ENCODE data around the gene RPS19.
A peak's percentile ranks its signal among the peaks of the same experiment; 100 is the strongest.
"Not testable (repeated sequence)": the region's sequence is repeated elsewhere in the genome, so short reads cannot be mapped to it uniquely, and the experiment has no call there.

Gene RPS19

DNA sequence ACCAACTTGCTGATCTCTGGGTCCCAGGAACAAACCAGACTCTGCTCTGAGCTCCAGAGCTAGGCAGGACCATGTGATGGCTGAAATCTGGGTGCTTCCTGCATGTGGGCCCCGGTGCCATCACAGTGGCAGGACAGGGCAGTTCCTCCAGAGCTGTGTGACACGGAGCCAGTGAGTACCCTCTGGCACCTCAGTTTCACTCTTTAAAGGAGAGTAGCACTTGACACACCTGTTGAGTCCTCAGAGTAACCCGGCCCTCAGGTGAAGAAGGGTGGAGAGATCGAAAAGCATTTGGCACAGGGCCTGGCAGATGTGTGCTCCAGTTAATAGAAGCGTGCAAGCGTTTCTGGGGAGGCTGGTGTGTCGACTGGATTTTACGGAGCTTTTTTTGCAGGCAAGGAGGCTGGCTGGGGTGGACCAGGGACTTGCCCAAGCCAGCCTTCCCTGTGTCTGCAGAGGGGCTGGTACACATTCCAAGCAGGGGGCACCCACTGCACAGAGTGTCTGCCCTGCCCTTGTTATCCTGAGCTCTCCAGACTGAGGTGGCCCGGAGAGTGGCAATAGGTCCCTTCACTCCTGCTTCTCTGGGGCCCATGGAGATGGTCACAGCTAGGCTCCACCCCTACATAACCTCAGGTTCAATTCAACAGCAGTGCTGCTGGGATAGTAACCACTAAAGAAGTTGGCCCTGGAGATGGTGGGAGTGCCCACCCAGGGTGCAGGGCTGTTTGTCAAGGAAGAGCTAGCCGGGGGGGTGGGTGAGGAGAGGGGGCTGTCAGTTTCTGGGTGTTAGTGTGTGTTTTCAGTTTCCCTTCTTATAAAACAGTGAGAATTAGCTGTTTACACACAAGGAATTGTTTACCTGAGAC is 8.3 kb downstream of the RPS19 start:
- H3K36me3 ChIP-seq (ENCODE audit: control insufficient read depth in 1 of 2, insufficient read depth in 2 of 2, low read length in 2 of 2): peaks cover 30 to 56% of the 10 kb centered on the region in 2 donors
- H3K27ac ChIP-seq (ENCODE audit: low read depth, low read length): peak overlapping the region; percentile 41
- no peaks in the 10 kb centered on the region for H3K9me3 ChIP-seq (ENCODE audit: control insufficient read depth in 1 of 2, low read length in 2 of 2)
- H3K9ac ChIP-seq (ENCODE audit: low read depth in 1 of 2, low read length in 2 of 2): peak overlapping the region; percentile 29 to 45
- peaks cover 61 to 84% of the 10 kb centered on the region in 2 donors for H3K4me1 ChIP-seq (ENCODE audit: control insufficient read depth in 1 of 2, insufficient read depth in 2 of 2, low read length in 2 of 2)
- no peaks in the 10 kb centered on the region for H3K27me3 ChIP-seq (ENCODE audit: control insufficient read depth in 1 of 2, insufficient read depth in 2 of 2, low read length in 2 of 2)
- H3K4me3 ChIP-seq (ENCODE audit: low read depth in 1 of 2, low read length in 2 of 2): peak overlapping the region; percentile 16 to 33

DNA sequence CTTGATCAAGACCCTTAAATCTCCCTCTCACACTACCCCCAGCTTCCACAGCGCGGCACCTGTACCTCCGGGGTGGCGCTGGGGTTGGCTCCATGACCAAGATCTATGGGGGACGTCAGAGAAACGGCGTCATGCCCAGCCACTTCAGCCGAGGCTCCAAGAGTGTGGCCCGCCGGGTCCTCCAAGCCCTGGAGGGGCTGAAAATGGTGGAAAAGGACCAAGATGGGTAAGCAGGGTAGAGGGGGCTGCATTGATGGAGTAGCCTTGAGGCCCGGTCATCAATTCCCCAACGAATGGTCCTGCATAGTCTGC is 8.9 kb downstream of the RPS19 start:
- peaks cover 28 to 52% of the 10 kb centered on the region in 2 donors for H3K36me3 ChIP-seq (ENCODE audit: control insufficient read depth in 1 of 2, insufficient read depth in 2 of 2, low read length in 2 of 2)
- H3K27me3 ChIP-seq (ENCODE audit: control insufficient read depth in 1 of 2, insufficient read depth in 2 of 2, low read length in 2 of 2): no peaks in the 10 kb centered on the region
- H3K9me3 ChIP-seq (ENCODE audit: control insufficient read depth in 1 of 2, low read length in 2 of 2): no peaks in the 10 kb centered on the region
- peaks cover 60 to 82% of the 10 kb centered on the region in 2 donors for H3K4me1 ChIP-seq (ENCODE audit: control insufficient read depth in 1 of 2, insufficient read depth in 2 of 2, low read length in 2 of 2)
- H3K27ac ChIP-seq (ENCODE audit: low read depth, low read length): no peak overlapping the region
- no peak overlapping the region for H3K4me3 ChIP-seq (ENCODE audit: low read depth in 1 of 2, low read length in 2 of 2)
- peak overlapping the region in 1 of 2 donors; percentile 15 for H3K9ac ChIP-seq (ENCODE audit: low read depth in 1 of 2, low read length in 2 of 2)

DNA sequence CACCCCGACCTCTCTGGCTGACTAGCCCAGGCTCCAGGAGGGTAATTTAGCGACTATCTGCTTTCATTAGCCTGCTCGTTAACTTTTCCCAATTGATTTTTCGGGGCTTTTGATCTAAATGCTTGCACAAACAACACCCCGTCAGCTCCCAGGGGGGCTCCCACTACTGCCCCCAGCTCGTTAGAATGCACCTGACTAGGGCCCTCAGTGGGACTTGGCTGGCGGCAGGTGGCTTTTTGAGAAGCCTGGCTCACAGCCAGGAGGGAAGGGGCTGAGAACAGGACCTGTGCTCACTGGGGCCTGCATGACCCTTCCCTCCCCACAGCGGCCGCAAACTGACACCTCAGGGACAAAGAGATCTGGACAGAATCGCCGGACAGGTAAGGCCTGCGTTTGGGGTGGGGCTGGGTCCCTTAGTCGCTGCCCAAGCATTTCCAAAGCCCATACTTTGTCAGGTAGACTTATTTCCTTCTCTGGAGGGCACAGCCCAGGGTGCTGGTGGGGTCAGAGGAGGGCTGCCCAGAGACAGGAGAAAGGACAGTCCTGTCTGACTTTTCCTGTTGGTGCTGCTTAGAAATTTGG is 9.4 kb downstream of the RPS19 start:
- no peak overlapping the region for H3K4me3 ChIP-seq (ENCODE audit: low read depth in 1 of 2, low read length in 2 of 2)
- H3K4me1 ChIP-seq (ENCODE audit: control insufficient read depth in 1 of 2, insufficient read depth in 2 of 2, low read length in 2 of 2): peaks cover 55 to 77% of the 10 kb centered on the region in 2 donors
- no peaks in the 10 kb centered on the region for H3K9me3 ChIP-seq (ENCODE audit: control insufficient read depth in 1 of 2, low read length in 2 of 2)
- no peak overlapping the region for H3K9ac ChIP-seq (ENCODE audit: low read depth in 1 of 2, low read length in 2 of 2)
- H3K36me3 ChIP-seq (ENCODE audit: control insufficient read depth in 1 of 2, insufficient read depth in 2 of 2, low read length in 2 of 2): peaks cover 23 to 47% of the 10 kb centered on the region in 2 donors
- no peak overlapping the region for H3K27ac ChIP-seq (ENCODE audit: low read depth, low read length)
- H3K27me3 ChIP-seq (ENCODE audit: control insufficient read depth in 1 of 2, insufficient read depth in 2 of 2, low read length in 2 of 2): no peaks in the 10 kb centered on the region

GRCh38 chr19:41870401-41870873 is 10.4 kb downstream of the RPS19 start:
- Histone ChIP-seq H3K9ac (ENCODE audit: low read depth in 1 of 2, low read length in 2 of 2) (no peak overlapping the region), H3K9me3 (ENCODE audit: control insufficient read depth in 1 of 2, low read length in 2 of 2) (no peaks in the 10 kb centered on the region), H3K4me1 (ENCODE audit: control insufficient read depth in 1 of 2, insufficient read depth in 2 of 2, low read length in 2 of 2) (peaks cover 46 to 68% of the 10 kb centered on the region in 2 donors), H3K27me3 (ENCODE audit: control insufficient read depth in 1 of 2, insufficient read depth in 2 of 2, low read length in 2 of 2) (no peaks in the 10 kb centered on the region), H3K27ac (ENCODE audit: low read depth, low read length) (peak overlapping the region; percentile 15), H3K36me3 (ENCODE audit: control insufficient read depth in 1 of 2, insufficient read depth in 2 of 2, low read length in 2 of 2) (peaks cover 16 to 37% of the 10 kb centered on the region in 2 donors), H3K4me3 (ENCODE audit: low read depth in 1 of 2, low read length in 2 of 2) (no peak overlapping the region)

DNA sequence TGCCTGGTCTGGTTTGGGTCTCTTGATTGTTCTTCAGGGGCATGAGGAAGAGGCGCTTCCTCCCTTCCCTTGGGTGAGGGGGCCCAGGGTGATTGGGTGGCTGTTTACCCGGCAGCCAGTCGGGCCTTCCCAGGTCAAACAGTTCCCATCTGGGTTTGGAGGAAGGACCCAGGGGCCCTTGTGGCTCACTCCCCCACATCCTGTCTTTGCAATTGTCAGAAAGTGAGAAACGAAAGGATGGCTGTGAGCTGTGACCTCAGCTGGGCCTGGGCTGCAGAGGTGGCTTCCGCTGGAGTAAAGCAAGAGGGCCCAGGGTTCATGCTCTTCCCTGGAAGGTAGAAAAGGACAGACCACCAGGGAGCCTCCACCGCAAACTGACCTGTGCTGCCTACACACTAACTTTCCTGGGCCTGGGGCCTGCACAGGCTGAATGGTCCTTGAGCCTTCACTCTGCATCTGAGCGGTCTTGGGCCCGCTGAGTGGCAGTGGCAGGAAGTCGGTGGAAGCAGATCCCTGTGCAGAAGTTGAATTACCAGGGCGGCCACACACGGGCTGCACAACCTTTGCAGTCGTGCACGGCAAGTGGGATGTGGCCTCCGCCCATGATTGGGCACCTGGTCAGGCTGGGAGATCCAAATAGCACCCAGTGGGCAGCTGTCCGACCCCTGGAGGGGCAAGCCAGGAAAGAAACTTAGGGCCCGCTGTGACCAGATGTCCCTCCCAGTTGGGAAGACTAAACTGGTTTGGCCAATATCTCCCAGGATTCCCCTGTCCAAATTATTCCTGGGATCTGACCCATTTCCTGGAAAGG is 11.7 kb downstream of the RPS19 start:
- Histone ChIP-seq H3K27ac (ENCODE audit: low read depth, low read length) (no peak overlapping the region), H3K9ac (ENCODE audit: low read depth in 1 of 2, low read length in 2 of 2) (no peak overlapping the region), H3K9me3 (ENCODE audit: control insufficient read depth in 1 of 2, low read length in 2 of 2) (no peaks in the 10 kb centered on the region), H3K4me3 (ENCODE audit: low read depth in 1 of 2, low read length in 2 of 2) (no peak overlapping the region), H3K4me1 (ENCODE audit: control insufficient read depth in 1 of 2, insufficient read depth in 2 of 2, low read length in 2 of 2) (peaks cover 41 to 65% of the 10 kb centered on the region in 2 donors), H3K36me3 (ENCODE audit: control insufficient read depth in 1 of 2, insufficient read depth in 2 of 2, low read length in 2 of 2) (peaks cover 11 to 33% of the 10 kb centered on the region in 2 donors), H3K27me3 (ENCODE audit: control insufficient read depth in 1 of 2, insufficient read depth in 2 of 2, low read length in 2 of 2) (no peaks in the 10 kb centered on the region)

- Histone ChIP-seq H3K9ac (ENCODE audit: low read depth in 1 of 2, low read length in 2 of 2) (no peak overlapping the region), H3K36me3 (ENCODE audit: control insufficient read depth in 1 of 2, insufficient read depth in 2 of 2, low read length in 2 of 2) (peaks cover 11 to 33% of the 10 kb centered on the region in 2 donors), H3K9me3 (ENCODE audit: control insufficient read depth in 1 of 2, low read length in 2 of 2) (no peaks in the 10 kb centered on the region), H3K27ac (ENCODE audit: low read depth, low read length) (no peak overlapping the region), H3K27me3 (ENCODE audit: control insufficient read depth in 1 of 2, insufficient read depth in 2 of 2, low read length in 2 of 2) (no peaks in the 10 kb centered on the region), H3K4me3 (ENCODE audit: low read depth in 1 of 2, low read length in 2 of 2) (no peak overlapping the region), H3K4me1 (ENCODE audit: control insufficient read depth in 1 of 2, insufficient read depth in 2 of 2, low read length in 2 of 2) (peaks cover 47 to 66% of the 10 kb centered on the region in 2 donors)
These were observed 12.3 kb downstream of the RPS19 start for GRCh38 chr19:41872384-41872774.

DNA sequence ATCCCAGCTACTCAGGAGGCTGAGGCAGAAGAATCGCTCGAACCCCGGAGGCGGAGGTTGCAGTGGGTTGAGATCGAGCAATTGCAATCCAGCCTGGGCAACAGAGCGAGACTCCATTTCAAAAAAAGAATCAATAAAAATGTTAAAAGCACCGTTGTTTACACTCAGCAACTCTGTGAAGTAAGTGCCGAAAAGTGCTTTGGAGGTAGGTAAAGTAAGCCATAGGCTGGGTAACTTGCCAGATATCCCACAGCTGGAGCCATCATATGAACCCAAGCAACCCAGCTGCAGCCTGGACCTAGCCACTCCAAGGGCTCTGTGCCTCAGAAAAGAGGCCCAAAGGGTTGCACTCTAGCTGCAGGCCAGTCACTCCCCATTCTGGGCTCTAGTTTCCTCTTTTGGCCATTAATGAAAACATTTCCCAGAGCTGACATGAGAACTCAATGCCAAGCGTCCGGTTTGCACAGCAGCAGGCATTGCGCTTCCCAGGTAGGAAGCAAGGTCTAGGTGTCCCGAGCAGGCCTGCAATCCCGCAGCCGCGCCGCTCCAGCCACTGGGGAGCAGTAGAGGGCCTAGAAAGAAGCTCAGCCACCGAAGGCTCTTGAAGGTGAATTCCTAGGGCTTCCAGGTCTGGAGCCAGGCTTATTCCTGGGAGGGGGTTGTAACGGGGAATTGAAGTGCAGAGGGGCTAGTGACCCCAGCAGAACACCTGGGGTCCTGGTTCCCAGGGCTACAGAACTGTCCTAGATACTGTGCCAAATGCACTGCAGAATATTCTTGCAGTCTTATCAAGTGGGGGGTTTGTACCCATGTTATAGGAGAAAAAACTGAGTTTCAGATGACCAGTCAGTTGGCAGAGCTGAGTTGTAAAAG is 13.0 kb downstream of the RPS19 start:
- Histone ChIP-seq H3K27me3 (ENCODE audit: control insufficient read depth in 1 of 2, insufficient read depth in 2 of 2, low read length in 2 of 2) (no peaks in the 10 kb centered on the region), H3K9me3 (ENCODE audit: control insufficient read depth in 1 of 2, low read length in 2 of 2) (no peaks in the 10 kb centered on the region), H3K27ac (ENCODE audit: low read depth, low read length) (no peak overlapping the region), H3K4me1 (ENCODE audit: control insufficient read depth in 1 of 2, insufficient read depth in 2 of 2, low read length in 2 of 2) (peaks cover 42 to 66% of the 10 kb centered on the region in 2 donors), H3K9ac (ENCODE audit: low read depth in 1 of 2, low read length in 2 of 2) (no peak overlapping the region), H3K36me3 (ENCODE audit: control insufficient read depth in 1 of 2, insufficient read depth in 2 of 2, low read length in 2 of 2) (peaks cover 11 to 33% of the 10 kb centered on the region in 2 donors), H3K4me3 (ENCODE audit: low read depth in 1 of 2, low read length in 2 of 2) (no peak overlapping the region)

- Histone ChIP-seq H3K27ac (ENCODE audit: low read depth, low read length) (peak overlapping the region; percentile 41), H3K4me1 (ENCODE audit: control insufficient read depth in 1 of 2, insufficient read depth in 2 of 2, low read length in 2 of 2) (peaks cover 16 to 44% of the 10 kb centered on the region in 2 donors), H3K36me3 (ENCODE audit: control insufficient read depth in 1 of 2, insufficient read depth in 2 of 2, low read length in 2 of 2) (peaks cover 0 to 14% of the 10 kb centered on the region in 2 donors)
- not testable (repeated sequence) for H3K27me3 ChIP-seq (ENCODE audit: control insufficient read depth in 1 of 2, insufficient read depth in 2 of 2, low read length in 2 of 2); H3K9ac ChIP-seq (ENCODE audit: low read depth in 1 of 2, low read length in 2 of 2); H3K9me3 ChIP-seq (ENCODE audit: control insufficient read depth in 1 of 2, low read length in 2 of 2); H3K4me3 ChIP-seq (ENCODE audit: low read depth in 1 of 2, low read length in 2 of 2)
These were observed 15.9 kb downstream of the RPS19 start for GRCh38 chr19:41875973-41876372.

All from duodenal mucosa (tissue), 2 donors.